WTC11 (cell line): Measurements from ENCODE around the gene CCNL1. TPM values are rescaled to one million over a fixed set of nuclear protein-coding genes. Genes with fewer than 3 reads are reported as not detected.
"Not testable (repeated sequence)": the region's sequence is repeated elsewhere in the genome, so short reads cannot be mapped to it uniquely, and the experiment has no call there.

ENCODE experiments used
- ATAC-seq: fragments of 200-7000 bp; cut with Tn5 transposase; 2 replicates; pipeline ENCODE4 v1.10.0; 2021; ENCODE audit warnings: mild to moderate bottlenecking, moderate library complexity
- CTCF ChIA-PET: fragments of 300-600 bp; sonication (Branson Sonifier 250); formaldehyde crosslinking; loops from one replicate; lab custom pipeline; 2021; ENCODE audit warnings: antibody characterized with exemption; lab: Charles Lee
- POLR2A ChIA-PET: fragments of 350-600 bp; sonication (Branson Sonifier 250); formaldehyde crosslinking; loops from one replicate; lab custom pipeline; 2021; ENCODE audit warnings: antibody characterized with exemption; lab: Charles Lee
- DNase-seq: peaks from one replicate; pipeline ENCODE4 v3.0.0; 2021; ENCODE audit warnings: low spot score
- H3K27ac Mint-ChIP-seq: 2 replicates; pipeline ENCODE4 v1.8.0; 2021; ENCODE audit warnings: mixed read lengths
- H3K27me3 Mint-ChIP-seq: 2 replicates; pipeline ENCODE4 v1.8.0; 2021; ENCODE audit warnings: low read depth, mild to moderate bottlenecking, moderate library complexity, mixed read lengths
- H3K36me3 Mint-ChIP-seq: 2 replicates; pipeline ENCODE4 v1.8.0; 2021; ENCODE audit warnings: mixed read lengths
- H3K4me1 Mint-ChIP-seq: 2 replicates; pipeline ENCODE4 v1.8.0; 2022; ENCODE audit warnings: mixed read lengths
- H3K4me3 Mint-ChIP-seq: 2 replicates; pipeline ENCODE4 v1.8.0; 2021; ENCODE audit warnings: mild to moderate bottlenecking, moderate library complexity, mixed read lengths
- H3K9me3 Mint-ChIP-seq: 2 replicates; pipeline ENCODE4 v1.8.0; 2021; ENCODE audit warnings: mixed read lengths
- AR ChIP-seq: fragments of 250-450 bp; sonication (Bioruptor Pico); IDR thresholded peaks from 2 replicates; pipeline ENCODE4 v1.9.0; 2021; ENCODE audit warnings: mild to moderate bottlenecking
- CTCF ChIP-seq: fragments of 200-600 bp; IDR thresholded peaks from 2 replicates; pipeline ENCODE4 v1.8.0; 2022; ENCODE audit warnings: antibody characterized with exemption
- ETV6 ChIP-seq: sonication (generic); formaldehyde crosslinking; IDR thresholded peaks from 2 replicates; pipeline ENCODE4 v1.8.1; 2022; ENCODE audit warnings: mild to moderate bottlenecking, missing genetic modification reagents
- GTF2I ChIP-seq: fragments of 250-450 bp; sonication (Bioruptor Pico); conservative IDR thresholded peaks from 2 replicates; pipeline ENCODE4 v1.4.0; 2021; ENCODE audit warnings: mild to moderate bottlenecking
- IRF1 ChIP-seq: sonication (generic); formaldehyde crosslinking; IDR thresholded peaks from 2 replicates; pipeline ENCODE4 v1.8.0; 2023; ENCODE audit warnings: missing genetic modification reagents
- JUN ChIP-seq: sonication (generic); formaldehyde crosslinking; IDR thresholded peaks from 2 replicates; pipeline ENCODE4 v1.8.0; 2023; ENCODE audit warnings: mild to moderate bottlenecking, missing genetic modification reagents
- NR3C1 ChIP-seq: sonication (generic); formaldehyde crosslinking; conservative IDR thresholded peaks from 2 replicates; pipeline ENCODE4 v1.8.1; 2023; ENCODE audit warnings: low read depth, mild to moderate bottlenecking, missing genetic modification reagents
- PRDM15 ChIP-seq: sonication (generic); formaldehyde crosslinking; IDR thresholded peaks from 2 replicates; pipeline ENCODE4 v1.8.0; 2022; ENCODE audit warnings: missing genetic modification reagents
- STAT6 ChIP-seq: sonication (generic); formaldehyde crosslinking; conservative IDR thresholded peaks from 2 replicates; pipeline ENCODE4 v1.8.1; 2023; ENCODE audit warnings: mild to moderate bottlenecking, low read depth, missing genetic modification reagents, moderate library complexity
- TEAD1 ChIP-seq: sonication (generic); formaldehyde crosslinking; IDR thresholded peaks from 2 replicates; pipeline ENCODE4 v1.8.0; 2022; ENCODE audit warnings: mild to moderate bottlenecking, missing genetic modification reagents
- ZBTB21 ChIP-seq: sonication (generic); formaldehyde crosslinking; IDR thresholded peaks from 2 replicates; pipeline ENCODE4 v1.8.1; 2023; ENCODE audit warnings: mild to moderate bottlenecking, missing genetic modification reagents, borderline replicate concordance
- ZNF121 ChIP-seq: sonication (generic); formaldehyde crosslinking; IDR thresholded peaks from 2 replicates; pipeline ENCODE4 v1.8.0; 2023; ENCODE audit warnings: missing genetic modification reagents
- ZNF138 ChIP-seq: sonication (generic); formaldehyde crosslinking; conservative IDR thresholded peaks from 2 replicates; pipeline ENCODE4 v1.8.1; 2022; ENCODE audit warnings: mild to moderate bottlenecking, moderate library complexity, missing genetic modification reagents
- ZNF219 ChIP-seq: sonication (generic); formaldehyde crosslinking; IDR thresholded peaks from 2 replicates; pipeline ENCODE4 v1.8.0; 2023; ENCODE audit warnings: missing genetic modification reagents, mild to moderate bottlenecking, borderline replicate concordance
- ZNF416 ChIP-seq: fragments of 250-450 bp; sonication (Bioruptor Pico); IDR thresholded peaks from 2 replicates; pipeline ENCODE4 v1.9.0; 2021; ENCODE audit warnings: mild to moderate bottlenecking, inconsistent platforms
- ZNF423 ChIP-seq: fragments of 250-450 bp; sonication (Bioruptor Pico); IDR thresholded peaks from 2 replicates; pipeline ENCODE4 v2.1.2; 2022; ENCODE audit warnings: mild to moderate bottlenecking, moderate library complexity
- ZNF671 ChIP-seq: fragments of 250-450 bp; sonication (Bioruptor Pico); IDR thresholded peaks from 2 replicates; pipeline ENCODE4 v1.8.0; 2021; ENCODE audit warnings: mild to moderate bottlenecking
- total RNA-seq: library from RNA; stranded (reverse); gene quantifications from 3 replicates; pipeline ENCODE4 v1.2.3, GENCODE V29; 2021

CCNL1 gene
- total RNA-seq, 1 experiment from 2014 or later = 79.6 TPM

- no peak; the same call in 1 of the 2 replicates for TF ChIP-seq IRF1 (CRISPR knock-in tag)
Observed at GRCh38 chr3:157174649-157175498, 14.9 kb upstream of the CCNL1 start (continued).

- H3K4me1 Mint-ChIP-seq = peaks cover 11% of the 10 kb centered on the region
- H3K9me3 Mint-ChIP-seq = peaks cover 13% of the 10 kb centered on the region
- no peaks in the 10 kb centered on the region; the same call in 1 of the 2 replicates for H3K27me3 Mint-ChIP-seq
- CTCF ChIA-PET = interaction anchor here (0.8 to 2.7 kb wide), 6 partner anchors 11 to 323 kb away, joined by 3 to 19 read pairs (median 10); partner anchors contain the start of gene CCNL1
- ATAC-seq = peak; percentile 6
- TF ChIP-seq ZNF671 (CRISPR knock-in tag) (no peak), ZNF121 (CRISPR knock-in tag) (peak; percentile 66; the same call in 1 of the 2 replicates)
- TF ChIP-seq, all 79 proteins: peak for 1
- POLR2A ChIA-PET = interaction anchor here (1.1 to 3.2 kb wide), 7 partner anchors 11 to 325 kb away, joined by 4 to 77 read pairs (median 7); partner anchors contain the start of gene CCNL1
- H3K4me3 Mint-ChIP-seq = peak overlapping the region; percentile 86
- peaks cover 16% of the 10 kb centered on the region for H3K36me3 Mint-ChIP-seq
- DNase-seq = no peak
- H3K27ac Mint-ChIP-seq = peak overlapping the region; percentile 99
Observed at GRCh38 chr3:157174290-157174648, 14.3 kb upstream of the CCNL1 start.

- not testable (repeated sequence) for DNase-seq, ATAC-seq, H3K27me3 Mint-ChIP-seq, H3K27ac Mint-ChIP-seq, H3K4me3 Mint-ChIP-seq
- ChIA-PET POLR2A (interaction anchor here (1.9 to 3.2 kb wide), 3 partner anchors 10 to 264 kb away, joined by 13 to 77 read pairs (median 16); partner anchors contain the start of gene CCNL1), CTCF (interaction anchor here (0.5 to 2.7 kb wide), 4 partner anchors 10 to 901 kb away, joined by 4 to 19 read pairs (median 15); partner anchors contain the start of gene CCNL1)
- Mint-ChIP-seq H3K9me3 (peaks cover 12% of the 10 kb centered on the region), H3K4me1 (peaks cover 11% of the 10 kb centered on the region), H3K36me3 (peaks cover 15% of the 10 kb centered on the region)
Observed at GRCh38 chr3:157173343-157173742, 13.4 kb upstream of the CCNL1 start.

GRCh38 chr3:157172746-157173145, 12.8 kb upstream of the CCNL1 start:
- Mint-ChIP-seq H3K27me3 (no peaks in the 10 kb centered on the region; the same call in 1 of the 2 replicates), H3K27ac (no peak overlapping the region), H3K9me3 (peaks cover 6% of the 10 kb centered on the region), H3K36me3 (peaks cover 9% of the 10 kb centered on the region), H3K4me3 (no peak overlapping the region), H3K4me1 (peaks cover 11% of the 10 kb centered on the region)
- CTCF ChIA-PET = no interaction called here
- ATAC-seq = no peak
- no peak for DNase-seq
- POLR2A ChIA-PET = no interaction called here
- TF ChIP-seq ZNF138 (no peak), ETV6 (CRISPR knock-in tag) (no peak), ZNF423 (no peak), CTCF (no peak), STAT6 (no peak), TEAD1 (CRISPR knock-in tag) (no peak), AR (no peak), NR3C1 (no peak), ZNF219 (CRISPR knock-in tag) (no peak), ZBTB21 (CRISPR knock-in tag) (no peak), ZNF416 (CRISPR knock-in tag) (no peak), GTF2I (CRISPR knock-in tag) (no peak), JUN (no peak), PRDM15 (no peak)
